Breast epithelium (tissue), 3 donors: ENCODE data around the gene SLC16A8.

ENCODE experiments used
- CTCF ChIP-seq, 3 donors: fragments of 450-650 bp; IDR thresholded peaks; one replicate each; pipeline ENCODE4 v1.5.1; 2016 to 2017; ENCODE audit warnings: antibody characterized with exemption in 3 of 3, mild to moderate bottlenecking in 3 of 3, moderate library complexity in 3 of 3
- POLR2A ChIP-seq: fragments of 450-650 bp; IDR thresholded peaks from one replicate; pipeline ENCODE4 v1.6.1; 2016; ENCODE audit warnings: antibody characterized with exemption, mild to moderate bottlenecking, moderate library complexity
- POLR2AphosphoS5 ChIP-seq, 3 donors: sonication (generic); formaldehyde crosslinking; IDR thresholded peaks; one replicate each; pipeline ENCODE4 v1.6.1; 2017; ENCODE audit warnings: antibody characterized with exemption in 3 of 3

- TF ChIP-seq POLR2AphosphoS5 (IDR thresholded peaks at IDR 0.05) (peak in 1 of 3 donors; percentile 48), CTCF (IDR thresholded peaks at IDR 0.05) (no peak), POLR2A (no peak)
Observed at GRCh38 chr22:38034278-38034882, 49.6 kb downstream of the SLC16A8 start.
